ENCODE measurements around the gene MARS1. TPM values are rescaled to one million over a fixed set of nuclear protein-coding genes. Genes with fewer than 3 reads are reported as not detected.

MARS1 gene
- total and polyA plus RNA-seq, 9 donors = 82.0 to 99.3 (median 91.0) TPM

- H3K27ac ChIP-seq (ENCODE audit: low read length) = no peak overlapping the region
- DNase-seq = no peak
- no peaks in the 10 kb centered on the region for H3K27me3 ChIP-seq (ENCODE audit: control insufficient read depth, insufficient read depth, low read length)
- no peak overlapping the region for H3K4me3 ChIP-seq (ENCODE audit: low read length)
- WGBS (ENCODE audit: insufficient coverage) = 86% methylated on average over 5 of the region's 12 CpGs
- no peaks in the 10 kb centered on the region for H3K9me3 ChIP-seq (replicated peaks; ENCODE audit: control insufficient read depth, low read depth, low read length)
- H3K36me3 ChIP-seq (ENCODE audit: control insufficient read depth, insufficient read depth, low read length) = peaks cover 92% of the 10 kb centered on the region
- H3K4me1 ChIP-seq (ENCODE audit: control insufficient read depth, insufficient read depth, low read length) = peaks cover 21% of the 10 kb centered on the region
Measured at GRCh38 chr12:57528176-57528575, 40.3 kb downstream of the MARS1 start.

DNA sequence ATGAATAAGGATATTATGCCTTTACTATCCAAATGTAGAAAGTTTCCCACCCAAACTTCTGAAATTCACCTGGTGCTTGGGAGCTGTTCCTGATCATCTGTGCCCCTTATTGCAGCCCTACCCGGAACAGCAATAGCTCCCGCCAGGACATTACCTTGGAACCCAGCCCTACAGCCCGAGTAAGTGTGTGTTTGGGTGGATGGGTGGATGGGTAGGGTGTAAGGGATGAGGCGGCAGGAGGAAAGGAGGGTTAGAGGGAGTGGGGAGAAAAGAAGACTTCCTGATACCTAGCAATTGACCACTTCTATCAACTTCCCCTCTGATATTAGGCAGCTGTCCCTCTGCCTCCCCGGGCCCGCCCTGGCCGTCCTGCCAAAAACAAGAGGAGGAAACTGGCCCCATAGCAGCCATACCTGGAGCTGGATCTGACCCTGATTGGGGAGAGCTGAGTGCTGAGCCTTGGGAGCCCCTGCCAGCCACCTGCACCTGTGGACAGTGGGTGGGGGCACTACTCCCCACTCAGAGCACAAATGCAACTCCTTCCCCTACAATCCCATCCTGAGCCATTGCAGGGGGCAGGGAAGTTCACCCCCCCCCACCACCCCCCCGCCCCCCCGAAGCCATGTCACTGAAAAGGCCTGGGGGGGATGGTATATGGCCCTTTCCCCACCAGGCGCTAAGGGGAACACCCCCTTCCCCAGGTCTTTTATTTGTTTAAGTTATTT lies 41.1 kb downstream of the MARS1 start:
- no peaks in the 10 kb centered on the region for H3K9me3 ChIP-seq (replicated peaks; ENCODE audit: control insufficient read depth, low read depth, low read length)
- no peak overlapping the region for H3K4me3 ChIP-seq (ENCODE audit: low read length)
- H3K4me1 ChIP-seq (ENCODE audit: control insufficient read depth, insufficient read depth, low read length) = peaks cover 13% of the 10 kb centered on the region
- no peaks in the 10 kb centered on the region for H3K27me3 ChIP-seq (ENCODE audit: control insufficient read depth, insufficient read depth, low read length)
- peaks cover 96% of the 10 kb centered on the region for H3K36me3 ChIP-seq (ENCODE audit: control insufficient read depth, insufficient read depth, low read length)
- H3K27ac ChIP-seq (ENCODE audit: low read length) = no peak overlapping the region
- no peak for DNase-seq
- WGBS (ENCODE audit: insufficient coverage) = no CpG with 5 or more reads among the region's 10 CpGs

- Histone ChIP-seq H3K27me3 (ENCODE audit: control insufficient read depth, insufficient read depth, low read length) (no peaks in the 10 kb centered on the region), H3K27ac (ENCODE audit: low read length) (no peak overlapping the region), H3K9me3 (replicated peaks; ENCODE audit: control insufficient read depth, low read depth, low read length) (no peaks in the 10 kb centered on the region), H3K36me3 (ENCODE audit: control insufficient read depth, insufficient read depth, low read length) (peaks cover 96% of the 10 kb centered on the region), H3K4me3 (ENCODE audit: low read length) (no peak overlapping the region), H3K4me1 (ENCODE audit: control insufficient read depth, insufficient read depth, low read length) (peaks cover 5% of the 10 kb centered on the region)
- WGBS (ENCODE audit: insufficient coverage) = no CpG with 5 or more reads among the region's 6 CpGs
- DNase-seq = no peak
Measured at GRCh38 chr12:57529831-57530230, 42.0 kb downstream of the MARS1 start.

DNA sequence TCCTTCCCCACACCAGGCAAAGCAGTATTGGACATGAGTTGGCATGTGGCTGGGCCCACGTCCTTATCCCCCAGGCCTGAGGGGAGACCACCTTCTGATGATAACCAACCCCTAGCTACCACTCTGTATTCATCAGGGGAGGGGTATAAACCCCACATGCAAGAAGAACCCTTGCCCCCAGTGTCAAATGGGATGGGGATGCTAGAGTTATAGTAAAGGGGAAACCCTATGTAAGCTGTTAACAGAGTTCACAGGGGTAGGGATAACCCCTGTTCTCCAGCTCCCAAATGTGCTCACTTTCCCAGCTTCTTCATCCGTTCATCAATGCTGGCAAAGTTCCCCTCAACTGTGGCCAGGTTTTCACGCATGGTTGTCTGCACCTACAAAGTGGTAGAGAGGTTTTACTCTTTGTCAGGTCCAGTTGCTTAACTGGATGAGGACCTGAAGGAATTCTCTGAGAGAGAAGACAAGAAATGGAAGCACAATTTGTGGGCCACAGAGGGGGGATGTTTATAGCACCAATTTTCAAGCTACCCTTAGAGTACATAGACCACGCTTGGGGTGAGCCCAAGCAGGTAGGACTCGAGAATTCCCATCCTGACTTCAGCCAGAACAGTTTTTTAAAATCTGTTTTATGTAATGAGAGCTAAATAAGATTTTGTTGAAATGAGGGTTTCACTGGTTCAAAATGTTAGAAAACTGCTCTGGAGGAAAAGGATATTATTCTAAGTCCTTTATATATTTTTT lies 42.7 kb downstream of the MARS1 start:
- Histone ChIP-seq H3K9me3 (replicated peaks; ENCODE audit: control insufficient read depth, low read depth, low read length) (no peaks in the 10 kb centered on the region), H3K4me3 (ENCODE audit: low read length) (no peak overlapping the region), H3K4me1 (ENCODE audit: control insufficient read depth, insufficient read depth, low read length) (peaks cover 4% of the 10 kb centered on the region), H3K27ac (ENCODE audit: low read length) (no peak overlapping the region), H3K27me3 (ENCODE audit: control insufficient read depth, insufficient read depth, low read length) (no peaks in the 10 kb centered on the region), H3K36me3 (ENCODE audit: control insufficient read depth, insufficient read depth, low read length) (peaks cover 96% of the 10 kb centered on the region)
- WGBS (ENCODE audit: insufficient coverage) = 60% methylated on average over 1 of the region's 5 CpGs
- no peak for DNase-seq

DNA sequence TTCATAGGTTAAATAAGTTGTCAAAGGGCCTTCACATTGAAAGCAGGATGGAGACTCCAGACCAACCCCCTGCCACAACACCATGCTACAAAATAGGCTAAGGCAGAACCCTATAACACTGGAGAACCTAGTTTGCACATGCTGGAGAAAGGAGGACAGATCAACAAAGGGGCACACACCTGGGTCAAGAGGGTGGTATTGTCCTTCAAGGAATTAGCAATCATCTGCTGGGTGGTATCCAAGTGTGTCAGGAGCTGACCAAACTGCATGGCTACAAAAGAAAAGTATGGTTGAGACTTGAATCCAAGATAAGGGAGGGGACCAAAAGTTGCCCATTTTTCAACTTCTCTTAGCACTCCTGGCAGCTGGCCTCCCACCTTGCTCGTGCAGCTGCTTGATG lies 44.0 kb downstream of the MARS1 start:
- Histone ChIP-seq H3K4me3 (ENCODE audit: low read length) (no peak overlapping the region), H3K27me3 (ENCODE audit: control insufficient read depth, insufficient read depth, low read length) (no peaks in the 10 kb centered on the region), H3K9me3 (replicated peaks; ENCODE audit: control insufficient read depth, low read depth, low read length) (no peaks in the 10 kb centered on the region), H3K36me3 (ENCODE audit: control insufficient read depth, insufficient read depth, low read length) (peaks cover 96% of the 10 kb centered on the region), H3K4me1 (ENCODE audit: control insufficient read depth, insufficient read depth, low read length) (peaks cover 4% of the 10 kb centered on the region), H3K27ac (ENCODE audit: low read length) (no peak overlapping the region)
- WGBS (ENCODE audit: insufficient coverage) = 57% methylated on average over 1 of the region's 1 CpG
- no peak for DNase-seq

GRCh38 chr12:57533108-57533507 lies 45.2 kb downstream of the MARS1 start:
- H3K36me3 ChIP-seq (ENCODE audit: control insufficient read depth, insufficient read depth, low read length) = peaks cover 93% of the 10 kb centered on the region
- no CpG with 5 or more reads among the region's 8 CpGs for WGBS (ENCODE audit: insufficient coverage)
- H3K4me3 ChIP-seq (ENCODE audit: low read length) = no peak overlapping the region
- H3K4me1 ChIP-seq (ENCODE audit: control insufficient read depth, insufficient read depth, low read length) = no peaks in the 10 kb centered on the region
- H3K27ac ChIP-seq (ENCODE audit: low read length) = no peak overlapping the region
- no peaks in the 10 kb centered on the region for H3K9me3 ChIP-seq (replicated peaks; ENCODE audit: control insufficient read depth, low read depth, low read length)
- H3K27me3 ChIP-seq (ENCODE audit: control insufficient read depth, insufficient read depth, low read length) = no peaks in the 10 kb centered on the region
- no peak for DNase-seq

- Histone ChIP-seq H3K4me3 (ENCODE audit: low read length) (no peak overlapping the region), H3K27me3 (ENCODE audit: control insufficient read depth, insufficient read depth, low read length) (no peaks in the 10 kb centered on the region), H3K36me3 (ENCODE audit: control insufficient read depth, insufficient read depth, low read length) (peaks cover 94% of the 10 kb centered on the region), H3K9me3 (replicated peaks; ENCODE audit: control insufficient read depth, low read depth, low read length) (no peaks in the 10 kb centered on the region), H3K27ac (ENCODE audit: low read length) (no peak overlapping the region), H3K4me1 (ENCODE audit: control insufficient read depth, insufficient read depth, low read length) (no peaks in the 10 kb centered on the region)
- DNase-seq = no peak
- 92% methylated on average over 5 of the region's 5 CpGs for WGBS (ENCODE audit: insufficient coverage)
Measured at GRCh38 chr12:57534250-57534649, 46.4 kb downstream of the MARS1 start.

GRCh38 chr12:57534991-57535543 lies 47.2 kb downstream of the MARS1 start:
- Histone ChIP-seq H3K4me1 (ENCODE audit: control insufficient read depth, insufficient read depth, low read length) (no peaks in the 10 kb centered on the region), H3K4me3 (ENCODE audit: low read length) (no peak overlapping the region), H3K9me3 (replicated peaks; ENCODE audit: control insufficient read depth, low read depth, low read length) (no peaks in the 10 kb centered on the region), H3K36me3 (ENCODE audit: control insufficient read depth, insufficient read depth, low read length) (peaks cover 90% of the 10 kb centered on the region), H3K27me3 (ENCODE audit: control insufficient read depth, insufficient read depth, low read length) (no peaks in the 10 kb centered on the region), H3K27ac (ENCODE audit: low read length) (no peak overlapping the region)
- 78% methylated on average over 1 of the region's 3 CpGs for WGBS (ENCODE audit: insufficient coverage)
- DNase-seq = no peak

GRCh38 chr12:57535764-57536596 lies 48.1 kb downstream of the MARS1 start:
- 54% methylated on average over 3 of the region's 6 CpGs for WGBS (ENCODE audit: insufficient coverage)

GRCh38 chr12:57536597-57536942 lies 48.7 kb downstream of the MARS1 start:
- 100% methylated on average over 1 of the region's 1 CpG for WGBS (ENCODE audit: insufficient coverage)
- Histone ChIP-seq H3K9me3 (replicated peaks; ENCODE audit: control insufficient read depth, low read depth, low read length) (no peaks in the 10 kb centered on the region), H3K4me1 (ENCODE audit: control insufficient read depth, insufficient read depth, low read length) (no peaks in the 10 kb centered on the region), H3K36me3 (ENCODE audit: control insufficient read depth, insufficient read depth, low read length) (peaks cover 84% of the 10 kb centered on the region), H3K27ac (ENCODE audit: low read length) (no peak overlapping the region), H3K27me3 (ENCODE audit: control insufficient read depth, insufficient read depth, low read length) (no peaks in the 10 kb centered on the region), H3K4me3 (ENCODE audit: low read length) (no peak overlapping the region)
- DNase-seq = no peak

More at GRCh38 chr12:57535764-57536596, 48.1 kb downstream of the MARS1 start:
- no peak for DNase-seq
- Histone ChIP-seq H3K4me3 (ENCODE audit: low read length) (no peak overlapping the region), H3K27ac (ENCODE audit: low read length) (no peak overlapping the region), H3K27me3 (ENCODE audit: control insufficient read depth, insufficient read depth, low read length) (no peaks in the 10 kb centered on the region), H3K4me1 (ENCODE audit: control insufficient read depth, insufficient read depth, low read length) (no peaks in the 10 kb centered on the region), H3K36me3 (ENCODE audit: control insufficient read depth, insufficient read depth, low read length) (peaks cover 84% of the 10 kb centered on the region), H3K9me3 (replicated peaks; ENCODE audit: control insufficient read depth, low read depth, low read length) (no peaks in the 10 kb centered on the region)

Measured in muscle of leg (tissue), 11 donors.